Measurements from ENCODE around the gene KYNU.
"Not testable (repeated sequence)": the region's sequence is repeated elsewhere in the genome, so short reads cannot be mapped to it uniquely, and the experiment has no call there.

KYNU gene

GRCh38 chr2:142892715-142893114 is 15.3 kb downstream of the KYNU start:
- Histone ChIP-seq H3K9me2 (ENCODE audit: low read depth, low read length) (no peaks in the 10 kb centered on the region), H3K4me1 (ENCODE audit: insufficient read depth, low read length, severe bottlenecking) (no peaks in the 10 kb centered on the region), H3K79me2 (ENCODE audit: insufficient read depth, low read length) (no peaks in the 10 kb centered on the region), H3K27me3 (ENCODE audit: insufficient read depth, low read length) (no peaks in the 10 kb centered on the region), H3K4me3 (ENCODE audit: low read depth, low read length, poor library complexity, severe bottlenecking) (no peak overlapping the region), H3K27ac (ENCODE audit: low read depth, low read length, poor library complexity, severe bottlenecking) (no peak overlapping the region), H3K36me3 (ENCODE audit: insufficient read depth, low read length) (no peaks in the 10 kb centered on the region), H3K4me2 (ENCODE audit: low read length) (no peak overlapping the region), H3F3A (ENCODE audit: insufficient read depth, low read length) (no peaks in the 10 kb centered on the region), H3K9ac (ENCODE audit: low read length) (no peak overlapping the region), H2AFZ (ENCODE audit: low read length) (no peak overlapping the region), H4K20me1 (ENCODE audit: insufficient read depth, low read length) (no peaks in the 10 kb centered on the region), H3K9me3 (ENCODE audit: low read length) (no peaks in the 10 kb centered on the region)
- no peak for TF ChIP-seq CTCF (IDR thresholded peaks at IDR 0.05; ENCODE audit: low read length)
- TF ChIP-seq EZH2 (IDR thresholded peaks at IDR 0.05; ENCODE audit: borderline replicate concordance, low read length): no peak

GRCh38 chr2:142893241-142893640 is 15.8 kb downstream of the KYNU start:
- Histone ChIP-seq H4K20me1 (ENCODE audit: insufficient read depth, low read length) (no peaks in the 10 kb centered on the region), H2AFZ (ENCODE audit: low read length) (no peak overlapping the region), H3K27me3 (ENCODE audit: insufficient read depth, low read length) (no peaks in the 10 kb centered on the region), H3K4me2 (ENCODE audit: low read length) (no peak overlapping the region), H3K79me2 (ENCODE audit: insufficient read depth, low read length) (no peaks in the 10 kb centered on the region), H3K9me2 (ENCODE audit: low read depth, low read length) (no peaks in the 10 kb centered on the region), H3K4me3 (ENCODE audit: low read depth, low read length, poor library complexity, severe bottlenecking) (no peak overlapping the region), H3K9me3 (ENCODE audit: low read length) (no peaks in the 10 kb centered on the region), H3K4me1 (ENCODE audit: insufficient read depth, low read length, severe bottlenecking) (no peaks in the 10 kb centered on the region), H3K27ac (ENCODE audit: low read depth, low read length, poor library complexity, severe bottlenecking) (no peak overlapping the region), H3F3A (ENCODE audit: insufficient read depth, low read length) (no peaks in the 10 kb centered on the region), H3K36me3 (ENCODE audit: insufficient read depth, low read length) (no peaks in the 10 kb centered on the region), H3K9ac (ENCODE audit: low read length) (no peak overlapping the region)
- TF ChIP-seq EZH2 (IDR thresholded peaks at IDR 0.05; ENCODE audit: borderline replicate concordance, low read length) (no peak), CTCF (IDR thresholded peaks at IDR 0.05; ENCODE audit: low read length) (no peak)

- no peak overlapping the region for H3K4me3 ChIP-seq (ENCODE audit: low read depth, low read length, poor library complexity, severe bottlenecking)
- H3K27me3 ChIP-seq (ENCODE audit: insufficient read depth, low read length): no peaks in the 10 kb centered on the region
- no peaks in the 10 kb centered on the region for H3F3A ChIP-seq (ENCODE audit: insufficient read depth, low read length)
- no peak overlapping the region for H3K4me2 ChIP-seq (ENCODE audit: low read length)
- H3K9me3 ChIP-seq (ENCODE audit: low read length): no peaks in the 10 kb centered on the region
- no peaks in the 10 kb centered on the region for H3K79me2 ChIP-seq (ENCODE audit: insufficient read depth, low read length)
- no peaks in the 10 kb centered on the region for H4K20me1 ChIP-seq (ENCODE audit: insufficient read depth, low read length)
- H3K27ac ChIP-seq (ENCODE audit: low read depth, low read length, poor library complexity, severe bottlenecking): no peak overlapping the region
- H2AFZ ChIP-seq (ENCODE audit: low read length): no peak overlapping the region
- H3K9ac ChIP-seq (ENCODE audit: low read length): no peak overlapping the region
- no peaks in the 10 kb centered on the region for H3K9me2 ChIP-seq (ENCODE audit: low read depth, low read length)
- H3K4me1 ChIP-seq (ENCODE audit: insufficient read depth, low read length, severe bottlenecking): no peaks in the 10 kb centered on the region
- TF ChIP-seq CTCF (IDR thresholded peaks at IDR 0.05; ENCODE audit: low read length): no peak
- no peak for TF ChIP-seq EZH2 (IDR thresholded peaks at IDR 0.05; ENCODE audit: borderline replicate concordance, low read length)
- H3K36me3 ChIP-seq (ENCODE audit: insufficient read depth, low read length): no peaks in the 10 kb centered on the region
Measured at GRCh38 chr2:142897807-142898206, 20.3 kb downstream of the KYNU start.

GRCh38 chr2:142900327-142900726 is 22.9 kb downstream of the KYNU start:
- not testable (repeated sequence) for H4K20me1 ChIP-seq (ENCODE audit: insufficient read depth, low read length); H3K27me3 ChIP-seq (ENCODE audit: insufficient read depth, low read length); H2AFZ ChIP-seq (ENCODE audit: low read length); H3K9me3 ChIP-seq (ENCODE audit: low read length); H3K4me2 ChIP-seq (ENCODE audit: low read length); H3K4me3 ChIP-seq (ENCODE audit: low read depth, low read length, poor library complexity, severe bottlenecking); H3K9ac ChIP-seq (ENCODE audit: low read length); H3F3A ChIP-seq (ENCODE audit: insufficient read depth, low read length); H3K9me2 ChIP-seq (ENCODE audit: low read depth, low read length); H3K36me3 ChIP-seq (ENCODE audit: insufficient read depth, low read length); H3K27ac ChIP-seq (ENCODE audit: low read depth, low read length, poor library complexity, severe bottlenecking); H3K79me2 ChIP-seq (ENCODE audit: insufficient read depth, low read length); H3K4me1 ChIP-seq (ENCODE audit: insufficient read depth, low read length, severe bottlenecking)
